D721Med (cell line): ENCODE measurements around the gene SERPINB10.
A peak's percentile ranks its signal among the peaks of the same experiment; 100 is the strongest.

ENCODE experiments used
- DNase-seq: peaks from one replicate; pipeline ENCODE4 v3.0.0; 2011; ENCODE audit warnings: low spot score; ENCODE audit not compliant: insufficient read length
- FAIRE-seq: peaks from 2 replicates; lab custom pipeline; 2011; peaks lifted over from hg19 to GRCh38; lab: Jason Lieb, UNC
- TF ChIP-seq, protein P1 (sequence below): IDR thresholded peaks from 2 replicates; pipeline ENCODE4 v1.5.1; 2012; ENCODE audit warnings: mild to moderate bottlenecking, control low read depth; ENCODE audit not compliant: insufficient read depth; ENCODE audit errors: missing control alignments

Gene SERPINB10

GRCh38 chr18:63907664-63908063 is at the start of gene SERPINB10:
Gene SERPINB10, plus strand, starts transcription at chr18:63907958. Its CDS starts 7,553 bp downstream, at chr18:63915511.
- FAIRE-seq (no peak), DNase-seq (no peak)
- TF ChIP-seq, protein P1, sequence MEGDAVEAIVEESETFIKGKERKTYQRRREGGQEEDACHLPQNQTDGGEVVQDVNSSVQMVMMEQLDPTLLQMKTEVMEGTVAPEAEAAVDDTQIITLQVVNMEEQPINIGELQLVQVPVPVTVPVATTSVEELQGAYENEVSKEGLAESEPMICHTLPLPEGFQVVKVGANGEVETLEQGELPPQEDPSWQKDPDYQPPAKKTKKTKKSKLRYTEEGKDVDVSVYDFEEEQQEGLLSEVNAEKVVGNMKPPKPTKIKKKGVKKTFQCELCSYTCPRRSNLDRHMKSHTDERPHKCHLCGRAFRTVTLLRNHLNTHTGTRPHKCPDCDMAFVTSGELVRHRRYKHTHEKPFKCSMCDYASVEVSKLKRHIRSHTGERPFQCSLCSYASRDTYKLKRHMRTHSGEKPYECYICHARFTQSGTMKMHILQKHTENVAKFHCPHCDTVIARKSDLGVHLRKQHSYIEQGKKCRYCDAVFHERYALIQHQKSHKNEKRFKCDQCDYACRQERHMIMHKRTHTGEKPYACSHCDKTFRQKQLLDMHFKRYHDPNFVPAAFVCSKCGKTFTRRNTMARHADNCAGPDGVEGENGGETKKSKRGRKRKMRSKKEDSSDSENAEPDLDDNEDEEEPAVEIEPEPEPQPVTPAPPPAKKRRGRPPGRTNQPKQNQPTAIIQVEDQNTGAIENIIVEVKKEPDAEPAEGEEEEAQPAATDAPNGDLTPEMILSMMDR, result no peak

DNA sequence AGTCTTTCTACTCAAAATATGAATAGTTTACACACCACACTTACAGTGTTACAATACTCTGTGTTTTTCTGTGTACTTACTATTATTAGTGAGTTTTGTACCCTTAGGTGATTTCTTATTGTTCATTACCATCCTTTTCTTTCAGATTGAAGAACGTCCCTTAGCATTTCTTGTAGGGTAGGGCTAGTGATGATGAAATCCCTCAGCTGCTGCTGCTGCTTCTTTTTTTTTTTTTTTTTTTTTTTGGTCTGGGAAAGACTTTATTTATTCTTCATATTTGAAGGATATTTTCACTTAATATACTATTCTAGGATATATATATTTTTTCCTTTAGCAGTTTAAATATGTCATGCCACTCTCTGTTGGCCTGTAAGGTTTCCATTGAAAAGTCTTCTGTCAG is 49.3 kb upstream of the SERPINB10 start:
- DNase-seq (no peak), FAIRE-seq (no peak)
- TF ChIP-seq, protein P1, result no peak

DNA sequence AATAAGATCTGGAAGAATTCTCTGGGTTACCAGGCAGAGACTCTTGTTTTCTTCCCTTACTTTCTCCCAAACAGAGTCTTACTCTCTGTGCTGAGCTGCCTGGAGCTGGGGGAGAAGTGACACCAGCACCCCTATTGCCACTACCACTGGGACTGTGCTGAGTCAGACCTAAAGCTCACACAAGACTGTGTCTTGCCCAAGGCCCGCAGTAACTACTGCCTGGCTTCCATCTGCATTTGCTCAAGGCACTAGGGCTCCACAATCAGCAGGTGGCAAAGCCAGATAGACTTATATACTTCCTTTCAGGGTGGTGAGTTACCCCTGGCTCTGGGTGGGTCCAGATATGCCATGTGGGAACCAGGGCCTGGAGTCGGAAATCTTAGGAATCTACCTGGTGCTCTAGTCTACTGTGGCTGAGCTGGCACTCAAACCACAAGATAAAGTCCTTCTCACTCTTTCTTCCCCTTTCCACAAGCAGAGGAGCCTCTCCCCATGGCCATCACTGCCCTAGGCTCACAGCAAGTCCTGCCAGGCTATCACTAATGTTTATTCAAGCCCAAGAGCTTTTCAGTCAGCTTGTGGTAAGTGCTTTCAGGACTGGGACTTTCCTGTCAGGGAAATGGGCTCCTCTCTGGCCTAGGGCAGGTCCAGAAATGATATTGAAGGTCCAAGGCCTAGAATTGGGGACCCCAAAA is 47.8 kb upstream of the SERPINB10 start:
- no peak for FAIRE-seq
- no peak for DNase-seq
- TF ChIP-seq, protein P1, result no peak

DNA sequence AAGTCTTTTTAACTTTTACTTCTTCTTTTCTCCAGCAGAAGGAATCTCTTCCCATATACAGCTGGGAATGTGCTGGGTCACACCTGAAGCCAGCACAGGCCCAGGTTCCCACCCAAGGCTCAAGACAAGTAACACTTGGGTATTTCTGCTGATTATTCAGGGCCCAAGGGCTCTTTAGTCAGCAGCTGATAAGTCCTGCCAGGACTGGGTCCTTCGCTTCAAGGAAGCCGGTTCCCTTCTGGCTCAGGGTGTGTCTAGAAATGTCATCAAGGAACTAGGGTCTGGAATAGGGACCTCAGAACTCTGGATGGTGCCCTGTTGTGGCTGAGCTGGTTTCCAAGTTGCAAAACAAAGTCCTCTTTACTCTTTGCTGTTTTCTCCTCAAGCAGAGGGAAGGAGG is 47.2 kb upstream of the SERPINB10 start:
- FAIRE-seq (no peak), DNase-seq (no peak)
- TF ChIP-seq, protein P1, result no peak

DNA sequence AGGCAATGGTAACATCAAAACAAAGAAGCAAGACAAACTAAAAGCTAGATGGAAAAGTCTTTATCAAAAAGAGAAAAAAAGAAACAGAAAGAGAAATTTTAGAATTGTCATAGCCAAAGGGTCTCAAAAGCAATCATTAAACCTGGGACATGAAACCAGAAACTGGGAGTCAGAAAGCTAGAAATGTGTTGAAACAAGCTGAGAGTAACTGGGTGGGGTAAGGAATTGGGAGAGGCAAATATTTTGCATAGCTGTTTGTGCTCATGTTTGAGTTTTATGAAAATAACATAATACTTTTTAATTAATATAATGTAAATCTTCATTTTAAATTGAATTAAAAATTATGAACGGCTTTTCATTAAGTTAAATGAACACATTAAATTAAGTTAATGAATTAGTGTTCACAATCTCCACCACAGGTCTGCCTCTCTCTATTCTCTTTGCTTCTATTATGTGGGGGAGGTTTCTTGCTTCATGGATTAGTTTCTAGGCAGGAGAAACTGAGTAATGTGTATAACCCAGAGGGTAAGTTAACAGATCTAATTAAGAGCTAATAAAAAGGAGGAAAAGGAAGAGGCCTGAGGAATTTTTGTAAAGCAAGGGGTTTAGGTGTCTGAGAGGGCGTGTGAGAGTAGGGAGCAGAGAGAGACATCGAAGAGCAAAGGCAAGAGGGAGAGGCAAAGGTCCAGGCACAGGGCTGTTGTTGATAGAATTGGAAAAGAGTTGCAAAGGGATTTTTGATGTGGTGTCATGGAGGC is 40.2 kb upstream of the SERPINB10 start:
- DNase-seq (no peak), FAIRE-seq (peak; percentile 11)
- TF ChIP-seq, protein P1, result no peak

- DNase-seq (no peak), FAIRE-seq (no peak)
- TF ChIP-seq, protein P1, result no peak
Measured at GRCh38 chr18:63868546-63868945, 39.2 kb upstream of the SERPINB10 start.

DNA sequence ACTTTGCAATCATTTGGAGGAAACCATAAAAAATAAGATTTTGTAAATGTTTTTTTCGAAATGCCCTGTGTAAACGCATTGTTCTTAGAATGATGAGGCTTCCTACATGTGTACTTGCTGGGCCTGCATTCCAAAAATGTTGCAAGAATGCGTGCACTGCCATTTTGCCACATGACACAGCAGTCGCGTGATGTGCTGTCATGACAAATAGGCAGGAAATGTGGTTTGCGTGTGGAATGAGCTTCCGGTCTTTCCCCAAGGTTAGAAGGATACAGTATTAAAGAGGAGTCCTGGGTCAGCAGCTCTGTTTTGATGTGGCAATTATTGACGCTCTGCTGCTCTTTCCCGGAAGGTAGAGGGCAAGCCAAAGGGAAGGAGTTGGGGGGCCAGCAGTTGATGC is 38.4 kb upstream of the SERPINB10 start:
- no peak for DNase-seq
- TF ChIP-seq, protein P1, result no peak
- peak; percentile 71 for FAIRE-seq
